GM12872 (cell line): ENCODE data around the gene C5orf52.

Experiments used
- CTCF ChIP-seq: IDR thresholded peaks from 3 replicates; pipeline ENCODE4 v1.5.1; 2011; ENCODE audit warnings: low read depth, mild to moderate bottlenecking, low read length, moderate library complexity; ENCODE audit not compliant: insufficient read depth

Gene C5orf52

GRCh38 chr5:157670662-157671591, at the start of gene C5orf52:
Gene C5orf52 (plus strand): TSS chr5:157671533. CDS start chr5:157671615, 82 bp downstream.
- TF ChIP-seq CTCF: no peak

- no peak for TF ChIP-seq CTCF
Observed at GRCh38 chr5:157624144-157624543, 47.2 kb upstream of the C5orf52 start.

GRCh38 chr5:157626831-157627230, 44.5 kb upstream of the C5orf52 start:
- no peak for TF ChIP-seq CTCF

GRCh38 chr5:157630341-157630740, 41.0 kb upstream of the C5orf52 start:
- no peak for TF ChIP-seq CTCF

GRCh38 chr5:157640406-157641066, 30.8 kb upstream of the C5orf52 start:
- TF ChIP-seq CTCF: no peak

GRCh38 chr5:157648275-157648990, 22.9 kb upstream of the C5orf52 start:
- no peak for TF ChIP-seq CTCF

- TF ChIP-seq CTCF: no peak
Observed at GRCh38 chr5:157649101-157649500, 22.2 kb upstream of the C5orf52 start.
